Measurements from ENCODE around the gene LRRC31.

- TF ChIP-seq CTCF (IDR thresholded peaks at IDR 0.05) (no peak), POLR2A (IDR thresholded peaks at IDR 0.05) (no peak)
Observed at GRCh38 chr3:169868369-169868768, 1.4 kb downstream of the LRRC31 start.

All from Peyer's patch (tissue), 4 donors.